IPS-18c (cell line): ENCODE data around the gene PINK1.

Source experiments
- H3K4me3 ChIP-seq: 2 replicates; pipeline ENCODE4 v1.7.0; 2013; ENCODE audit warnings: low read depth, mild to moderate bottlenecking, low read length, moderate library complexity; ENCODE audit not compliant: insufficient read depth
- H3K9me3 ChIP-seq: one replicate; pipeline ENCODE4 v1.6.1; 2013; ENCODE audit warnings: mild to moderate bottlenecking, low read length, moderate library complexity; ENCODE audit not compliant: control insufficient read depth, insufficient read depth

PINK1 gene

GRCh38 chr1:20684651-20685050 is 51.4 kb downstream of the PINK1 start:
- Histone ChIP-seq H3K9me3 (no peaks in the 10 kb centered on the region), H3K4me3 (no peak overlapping the region)

GRCh38 chr1:20685099-20685662 is 51.9 kb downstream of the PINK1 start:
- Histone ChIP-seq H3K4me3 (no peak overlapping the region), H3K9me3 (no peaks in the 10 kb centered on the region)

GRCh38 chr1:20685741-20686140 is 52.5 kb downstream of the PINK1 start:
- Histone ChIP-seq H3K9me3 (no peaks in the 10 kb centered on the region), H3K4me3 (no peak overlapping the region)

GRCh38 chr1:20686883-20687725 is 53.8 kb downstream of the PINK1 start:
- H3K9me3 ChIP-seq, result no peaks in the 10 kb centered on the region
- H3K4me3 ChIP-seq, result no peak overlapping the region

GRCh38 chr1:20689645-20690056 is 56.4 kb downstream of the PINK1 start:
- H3K4me3 ChIP-seq, result no peak overlapping the region
- H3K9me3 ChIP-seq, result no peaks in the 10 kb centered on the region

- no peak overlapping the region for H3K4me3 ChIP-seq
- no peaks in the 10 kb centered on the region for H3K9me3 ChIP-seq
Observed at GRCh38 chr1:20691872-20692271, 58.6 kb downstream of the PINK1 start.

- Histone ChIP-seq H3K9me3 (no peaks in the 10 kb centered on the region), H3K4me3 (no peak overlapping the region)
Observed at GRCh38 chr1:20693623-20694022, 60.4 kb downstream of the PINK1 start.

GRCh38 chr1:20695515-20695914 is 62.3 kb downstream of the PINK1 start:
- H3K4me3 ChIP-seq, result no peak overlapping the region
- H3K9me3 ChIP-seq, result no peaks in the 10 kb centered on the region

GRCh38 chr1:20696397-20697333 is 63.4 kb downstream of the PINK1 start:
- no peaks in the 10 kb centered on the region for H3K9me3 ChIP-seq
- peak overlapping the region; percentile 73 for H3K4me3 ChIP-seq

- Histone ChIP-seq H3K4me3 (no peak overlapping the region), H3K9me3 (no peaks in the 10 kb centered on the region)
Observed at GRCh38 chr1:20697563-20697962, 64.3 kb downstream of the PINK1 start.

- Histone ChIP-seq H3K9me3 (no peaks in the 10 kb centered on the region), H3K4me3 (no peak overlapping the region)
Observed at GRCh38 chr1:20698195-20698910, 65.1 kb downstream of the PINK1 start.

GRCh38 chr1:20699558-20699957 is 66.3 kb downstream of the PINK1 start:
- Histone ChIP-seq H3K4me3 (no peak overlapping the region), H3K9me3 (no peaks in the 10 kb centered on the region)

- Histone ChIP-seq H3K4me3 (no peak overlapping the region), H3K9me3 (no peaks in the 10 kb centered on the region)
Observed at GRCh38 chr1:20700636-20701215, 67.5 kb downstream of the PINK1 start.
